Measurements from ENCODE around the gene HRAS.

Gene HRAS

GRCh38 chr11:516400-516799 is 19.0 kb downstream of the HRAS start:
- TF ChIP-seq, protein P1, sequence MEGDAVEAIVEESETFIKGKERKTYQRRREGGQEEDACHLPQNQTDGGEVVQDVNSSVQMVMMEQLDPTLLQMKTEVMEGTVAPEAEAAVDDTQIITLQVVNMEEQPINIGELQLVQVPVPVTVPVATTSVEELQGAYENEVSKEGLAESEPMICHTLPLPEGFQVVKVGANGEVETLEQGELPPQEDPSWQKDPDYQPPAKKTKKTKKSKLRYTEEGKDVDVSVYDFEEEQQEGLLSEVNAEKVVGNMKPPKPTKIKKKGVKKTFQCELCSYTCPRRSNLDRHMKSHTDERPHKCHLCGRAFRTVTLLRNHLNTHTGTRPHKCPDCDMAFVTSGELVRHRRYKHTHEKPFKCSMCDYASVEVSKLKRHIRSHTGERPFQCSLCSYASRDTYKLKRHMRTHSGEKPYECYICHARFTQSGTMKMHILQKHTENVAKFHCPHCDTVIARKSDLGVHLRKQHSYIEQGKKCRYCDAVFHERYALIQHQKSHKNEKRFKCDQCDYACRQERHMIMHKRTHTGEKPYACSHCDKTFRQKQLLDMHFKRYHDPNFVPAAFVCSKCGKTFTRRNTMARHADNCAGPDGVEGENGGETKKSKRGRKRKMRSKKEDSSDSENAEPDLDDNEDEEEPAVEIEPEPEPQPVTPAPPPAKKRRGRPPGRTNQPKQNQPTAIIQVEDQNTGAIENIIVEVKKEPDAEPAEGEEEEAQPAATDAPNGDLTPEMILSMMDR (conservative IDR thresholded peaks at IDR 0.05; ENCODE audit: control insufficient read depth, insufficient read depth, low read depth, low read length) = no peak
- no peak for DNase-seq (ENCODE audit: low read depth)
- H3K4me3 ChIP-seq (ENCODE audit: control insufficient read depth, low read depth, low read length) = no peak overlapping the region

DNA sequence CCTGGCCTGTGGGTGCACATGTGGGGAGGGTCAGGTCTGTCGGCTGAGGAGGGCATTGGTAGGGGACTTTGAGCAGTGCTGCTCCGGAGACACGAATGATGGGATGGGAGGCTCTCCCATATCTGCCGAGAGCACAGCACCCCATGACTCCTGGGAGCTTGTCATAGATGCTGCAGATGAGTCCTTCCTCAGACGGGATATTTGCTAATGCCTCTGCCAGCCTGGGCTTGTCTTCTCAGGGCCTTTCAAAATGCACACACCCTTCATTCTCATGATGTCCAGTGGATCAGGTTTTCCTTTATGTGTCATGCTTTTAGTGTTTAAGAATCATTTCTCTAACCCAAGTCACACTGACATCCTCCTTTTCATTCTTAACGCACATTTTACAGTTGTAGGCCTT is 20.2 kb downstream of the HRAS start:
- TF ChIP-seq, protein P1 (conservative IDR thresholded peaks at IDR 0.05; ENCODE audit: control insufficient read depth, insufficient read depth, low read depth, low read length) = no peak
- DNase-seq (ENCODE audit: low read depth) = no peak

DNA sequence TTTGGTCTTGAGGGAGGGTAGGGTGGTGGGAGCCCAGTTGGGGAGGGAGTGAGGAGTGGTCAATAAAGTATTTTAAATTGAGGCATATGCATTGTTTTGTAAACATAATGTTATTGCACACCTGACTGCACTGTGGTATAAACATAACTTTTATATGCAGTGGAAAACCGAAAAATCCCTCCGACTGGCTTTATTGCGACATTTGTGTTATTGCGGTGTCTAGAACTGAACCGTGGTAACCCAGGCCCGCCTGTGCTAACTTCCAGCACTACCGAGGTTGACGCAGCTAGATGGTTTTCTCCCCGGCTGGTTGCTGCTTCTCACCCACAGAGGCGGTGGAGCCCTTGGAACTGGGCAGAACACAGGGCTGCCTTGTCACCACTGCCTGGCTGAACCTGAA is 20.8 kb downstream of the HRAS start:
- no peak for DNase-seq (ENCODE audit: low read depth)
- H3K4me3 ChIP-seq (ENCODE audit: control insufficient read depth, low read depth, low read length) = no peak overlapping the region
- TF ChIP-seq, protein P1 (conservative IDR thresholded peaks at IDR 0.05; ENCODE audit: control insufficient read depth, insufficient read depth, low read depth, low read length) = no peak

More for the DNA sequence above, 20.2 kb downstream of the HRAS start:
- H3K4me3 ChIP-seq (ENCODE audit: control insufficient read depth, low read depth, low read length) = no peak overlapping the region

- TF ChIP-seq, protein P1 (conservative IDR thresholded peaks at IDR 0.05; ENCODE audit: control insufficient read depth, insufficient read depth, low read depth, low read length) = no peak
- H3K4me3 ChIP-seq (ENCODE audit: control insufficient read depth, low read depth, low read length) = no peak overlapping the region
- no peak for DNase-seq (ENCODE audit: low read depth)
Measured at GRCh38 chr11:512761-513595, 22.4 kb downstream of the HRAS start.

DNA sequence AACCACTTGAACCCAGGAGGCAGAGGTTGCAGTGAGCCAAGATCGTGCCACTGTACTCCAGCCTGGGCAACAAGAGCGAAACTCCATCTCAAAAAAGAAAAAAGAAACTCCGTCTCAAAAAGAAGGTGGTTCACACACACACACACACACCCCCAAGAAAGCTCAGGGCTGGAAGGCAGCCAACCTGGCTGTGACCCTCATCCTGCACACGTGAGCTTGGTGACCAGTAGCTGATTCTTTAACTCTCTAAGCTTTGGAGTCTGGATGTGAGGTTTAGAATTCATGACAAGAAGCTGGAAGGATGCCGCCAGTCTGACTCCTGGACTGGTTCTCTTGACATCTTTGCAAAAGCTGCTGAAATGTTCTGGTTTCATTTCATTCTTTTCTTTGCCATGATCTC is 26.4 kb downstream of the HRAS start:
- DNase-seq (ENCODE audit: low read depth) = no peak
- TF ChIP-seq, protein P1 (conservative IDR thresholded peaks at IDR 0.05; ENCODE audit: control insufficient read depth, insufficient read depth, low read depth, low read length) = no peak
- no peak overlapping the region for H3K4me3 ChIP-seq (ENCODE audit: control insufficient read depth, low read depth, low read length)

DNA sequence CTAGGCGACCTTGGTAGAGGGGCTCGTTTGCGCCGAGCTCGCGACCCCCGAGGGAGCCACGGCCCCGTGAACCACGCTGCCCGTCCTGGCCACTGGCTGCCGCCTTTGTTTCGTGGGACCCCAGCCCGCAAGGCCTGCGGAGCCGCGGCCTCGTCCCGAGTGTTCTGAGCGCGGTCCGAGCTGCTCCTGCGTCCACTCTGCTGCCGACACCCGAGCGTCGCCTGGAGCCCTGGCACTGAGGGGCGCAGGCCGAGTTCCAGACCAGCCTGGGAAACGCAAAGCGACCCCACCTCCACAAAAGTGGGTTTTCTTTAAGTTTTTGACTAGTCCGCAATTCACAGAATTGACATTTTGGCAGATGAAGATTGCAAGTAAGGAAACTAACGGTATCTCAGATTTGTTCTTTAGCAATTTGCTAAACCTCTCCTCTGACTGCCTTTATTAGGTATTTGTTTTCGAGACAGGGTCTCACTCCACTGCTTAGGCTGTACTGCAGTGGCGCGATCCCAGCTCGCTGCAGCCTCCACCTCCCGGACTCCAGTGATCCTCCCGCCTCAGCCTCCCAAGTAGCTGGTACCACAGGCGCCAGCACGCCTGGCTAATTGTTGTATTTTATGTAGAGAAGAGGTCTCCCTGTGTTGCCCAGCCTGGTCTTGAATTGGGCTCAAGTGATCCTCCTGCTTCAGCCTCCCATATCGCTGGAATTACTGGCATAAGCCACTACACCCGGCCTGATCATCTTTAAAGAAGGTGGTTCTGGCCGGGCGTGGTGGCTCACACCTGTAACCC is 27.5 kb downstream of the HRAS start:
- TF ChIP-seq, protein P1 (conservative IDR thresholded peaks at IDR 0.05; ENCODE audit: control insufficient read depth, insufficient read depth, low read depth, low read length) = no peak
- peak overlapping the region; percentile 39 for H3K4me3 ChIP-seq (ENCODE audit: control insufficient read depth, low read depth, low read length)
- no peak for DNase-seq (ENCODE audit: low read depth)

All from fibroblast of mammary gland (primary cell).